Superior temporal gyrus (tissue), 1 donor: ENCODE results near the gene SLC1A4.

ENCODE experiments used
- DNase-seq: peaks from one replicate; pipeline ENCODE4 v3.0.0-alpha.2; 2016; ENCODE audit errors: extremely low spot score

Gene SLC1A4

DNA sequence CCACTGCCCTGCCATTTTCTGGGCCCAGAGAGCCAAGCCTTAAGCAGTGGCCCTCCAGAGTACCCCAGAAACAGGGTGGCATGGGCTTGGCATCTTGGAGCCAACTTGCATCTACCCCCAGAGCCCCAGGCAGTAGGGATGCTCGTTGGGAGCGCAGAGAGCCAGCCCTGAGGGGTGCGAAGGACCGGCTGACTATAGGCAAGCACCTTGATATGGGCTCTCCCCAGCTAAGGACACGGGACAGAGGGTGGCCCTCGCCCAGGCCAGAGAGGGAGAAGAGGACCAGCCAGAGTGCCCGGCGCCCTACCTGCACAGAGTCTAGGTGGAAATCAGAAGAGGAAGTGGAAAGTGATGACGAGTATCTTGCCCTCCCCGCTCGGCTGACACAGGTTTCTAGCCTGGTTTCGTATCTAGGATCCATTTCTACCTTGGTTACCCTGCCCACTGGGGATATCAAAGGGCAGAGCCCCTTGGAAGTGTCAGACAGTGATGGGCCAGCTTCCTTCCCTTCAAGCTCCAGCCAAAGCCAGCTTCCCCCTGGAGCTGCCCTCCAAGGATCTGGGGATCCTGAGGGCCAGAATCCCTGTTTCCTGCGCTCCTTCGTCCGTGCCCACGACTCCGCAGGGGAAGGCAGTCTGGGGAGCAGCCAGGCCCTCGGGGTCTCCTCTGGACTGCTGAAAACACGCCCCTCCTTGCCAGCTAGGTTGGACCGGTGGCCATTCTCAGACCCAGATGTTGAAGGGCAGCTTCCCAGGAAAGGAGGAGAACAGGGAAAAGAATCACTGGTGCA, 83.2 kb downstream of the SLC1A4 start:
- no peak for DNase-seq
